ENCODE data around the gene UMAD1.

UMAD1 gene

GRCh38 chr7:7720193-7720592 lies 79.6 kb downstream of the UMAD1 start:
- Mint-ChIP-seq H3K4me1 (peaks cover 16% of the 10 kb centered on the region), H3K4me3 (no peak overlapping the region), H3K9me3 (no peaks in the 10 kb centered on the region), H3K27ac (no peak overlapping the region), H3K36me3 (ENCODE audit: low read depth) (peaks cover 3% of the 10 kb centered on the region), H3K27me3 (ENCODE audit: low read depth) (peaks cover 3% of the 10 kb centered on the region)
- TF ChIP-seq CTCF (IDR thresholded peaks at IDR 0.05; ENCODE audit: unreplicated experiment in 3 of 3), result no peak

DNA sequence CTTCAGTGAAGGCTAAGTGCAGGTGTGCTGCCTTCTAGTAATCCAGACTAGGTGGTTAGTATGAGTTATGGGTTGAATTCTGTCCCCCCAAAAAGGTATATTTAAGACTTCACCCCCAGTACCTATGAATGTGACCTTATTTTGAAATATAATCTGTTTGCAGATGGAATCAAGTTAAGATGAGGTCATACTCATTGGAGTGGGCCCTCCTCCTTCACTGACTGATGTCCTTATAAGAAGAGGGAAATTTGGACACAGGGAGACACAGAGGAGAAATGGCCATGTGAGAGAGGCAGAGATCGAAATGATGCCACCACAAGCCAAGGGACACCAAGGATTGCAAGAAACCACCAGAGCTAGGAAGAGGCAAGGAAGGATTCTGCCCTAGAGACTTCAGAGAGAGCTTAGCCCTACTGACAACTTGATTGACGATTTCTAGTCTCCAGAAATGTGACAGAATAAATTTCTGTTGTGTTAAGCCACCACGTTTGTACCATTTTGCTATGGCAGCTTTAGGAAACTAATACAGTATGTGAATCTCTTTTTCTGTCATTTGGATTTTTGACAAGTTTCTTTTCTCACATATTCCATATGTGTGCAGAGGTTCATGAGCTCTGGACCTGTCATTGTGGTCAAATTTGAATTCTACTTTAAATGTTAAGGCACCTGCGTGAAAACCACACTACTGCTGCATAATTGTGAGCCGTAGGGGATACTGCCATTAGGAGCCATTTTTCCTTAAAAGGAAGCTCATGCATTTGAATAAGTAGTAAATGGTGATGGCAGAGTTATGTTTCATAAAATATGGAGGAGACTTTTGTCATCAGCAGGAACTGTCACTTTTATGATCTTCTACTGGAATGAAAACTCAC lies 80.4 kb downstream of the UMAD1 start:
- H3K4me1 Mint-ChIP-seq, result peaks cover 16% of the 10 kb centered on the region
- peaks cover 2% of the 10 kb centered on the region for H3K9me3 Mint-ChIP-seq
- H3K36me3 Mint-ChIP-seq (ENCODE audit: low read depth), result peaks cover 3% of the 10 kb centered on the region
- H3K27ac Mint-ChIP-seq, result no peak overlapping the region
- H3K4me3 Mint-ChIP-seq, result no peak overlapping the region
- no peak for TF ChIP-seq CTCF (IDR thresholded peaks at IDR 0.05; ENCODE audit: unreplicated experiment in 3 of 3)
- H3K27me3 Mint-ChIP-seq (ENCODE audit: low read depth), result peaks cover 3% of the 10 kb centered on the region

GRCh38 chr7:7731732-7732131 lies 91.2 kb downstream of the UMAD1 start:
- Mint-ChIP-seq H3K4me1 (peaks cover 24% of the 10 kb centered on the region), H3K9me3 (peaks cover 6% of the 10 kb centered on the region), H3K27me3 (ENCODE audit: low read depth) (no peaks in the 10 kb centered on the region), H3K36me3 (ENCODE audit: low read depth) (no peaks in the 10 kb centered on the region), H3K4me3 (no peak overlapping the region), H3K27ac (peak overlapping the region in 1 of 3 experiments; percentile 53)
- TF ChIP-seq CTCF (IDR thresholded peaks at IDR 0.05; ENCODE audit: unreplicated experiment in 3 of 3), result no peak

- Mint-ChIP-seq H3K9me3 (no peaks in the 10 kb centered on the region), H3K27me3 (ENCODE audit: low read depth) (no peaks in the 10 kb centered on the region), H3K27ac (peak overlapping the region; percentile 44 to 73 (median 53)), H3K36me3 (ENCODE audit: low read depth) (no peaks in the 10 kb centered on the region), H3K4me3 (no peak overlapping the region), H3K4me1 (peaks cover 24% of the 10 kb centered on the region)
- no peak for TF ChIP-seq CTCF (IDR thresholded peaks at IDR 0.05; ENCODE audit: unreplicated experiment in 3 of 3)
Measured at GRCh38 chr7:7732621-7733281, 92.2 kb downstream of the UMAD1 start.

GRCh38 chr7:7736671-7737070 lies 96.1 kb downstream of the UMAD1 start:
- no peak overlapping the region for H3K4me3 Mint-ChIP-seq
- no peak overlapping the region for H3K27ac Mint-ChIP-seq
- H3K36me3 Mint-ChIP-seq (ENCODE audit: low read depth), result no peaks in the 10 kb centered on the region
- peaks cover 30% of the 10 kb centered on the region for H3K4me1 Mint-ChIP-seq
- no peak for TF ChIP-seq CTCF (IDR thresholded peaks at IDR 0.05; ENCODE audit: unreplicated experiment in 3 of 3)
- H3K27me3 Mint-ChIP-seq (ENCODE audit: low read depth), result no peaks in the 10 kb centered on the region
- no peaks in the 10 kb centered on the region for H3K9me3 Mint-ChIP-seq

Measured in nephron (organoid).